ENCODE measurements around the gene SEC24D. TPM values are rescaled to one million over a fixed set of nuclear protein-coding genes. Genes with fewer than 3 reads are reported as not detected.

The SEC24D gene
- total and polyA plus RNA-seq, 9 of the 15 experiments (the other 6 are each of a cell fraction or from before 2014, with no cell fraction given), result 7.1 to 22.5 (median 11.3) TPM

DNA sequence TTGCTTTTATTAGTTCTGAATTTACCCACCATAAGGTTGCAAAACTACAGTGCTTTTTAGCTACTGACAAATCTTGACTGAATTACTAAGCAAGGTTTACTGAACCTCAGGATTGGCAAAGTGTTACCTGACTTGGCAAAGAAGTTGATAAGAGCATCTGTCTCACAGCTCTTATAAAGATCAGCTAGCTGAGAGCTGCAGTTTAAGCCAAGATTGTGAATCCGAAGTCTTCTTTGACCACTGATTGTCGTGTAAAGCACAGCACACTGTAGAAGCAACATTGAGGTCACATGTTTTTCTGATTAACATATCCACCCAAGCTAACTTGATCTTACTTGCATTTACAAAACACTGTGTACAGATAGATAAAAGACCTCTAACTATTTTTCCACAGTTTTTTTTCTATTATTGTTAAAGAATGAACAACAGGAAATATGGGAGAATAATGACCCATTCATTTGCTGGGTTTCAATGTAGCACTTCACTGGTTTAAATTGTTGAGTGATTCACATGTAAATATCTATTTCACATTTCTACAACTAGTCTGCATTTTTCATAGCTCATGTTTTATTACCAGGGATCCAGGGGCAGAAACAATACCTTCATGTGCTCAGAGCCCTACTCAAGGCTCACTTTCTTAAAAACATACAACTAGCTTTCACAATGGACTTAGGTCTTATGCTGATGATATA lies 96.8 kb downstream of the SEC24D start:
- ATAC-seq, result no peak
- no peak for DNase-seq (ENCODE audit: extremely low read depth in 1 of 4, low spot score in 3 of 4)
- H3K4me3 ChIP-seq, result no peak overlapping the region
- no peaks in the 10 kb centered on the region for H3K9me1 ChIP-seq (ENCODE audit: control insufficient read depth, insufficient read depth, low read length)
- no peaks in the 10 kb centered on the region for H3K27me3 ChIP-seq (ENCODE audit: control insufficient read depth in 2 of 2, insufficient read depth in 2 of 2, low read length in 2 of 2)
- intact Hi-C loops (cut with micrococcal nuclease) (no loop called here), in situ Hi-C loops (cut with MboI) (no loop called here)
- H2AFZ ChIP-seq (ENCODE audit: low read depth, low read length), result no peak overlapping the region
- no peaks in the 10 kb centered on the region for H3K9me3 ChIP-seq (replicated peaks; ENCODE audit: control insufficient read depth, insufficient read depth, low read depth, low read length)
- H3K9ac ChIP-seq (ENCODE audit: insufficient read depth in 1 of 2, low read depth in 2 of 2, low read length in 2 of 2), result no peak overlapping the region
- H3K79me2 ChIP-seq (ENCODE audit: control insufficient read depth, insufficient read depth, low read length), result no peaks in the 10 kb centered on the region
- peaks cover 48% of the 10 kb centered on the region; the same call in 2 of the 3 replicates for H3K36me3 ChIP-seq (ENCODE audit: control insufficient read depth, insufficient read depth, low read length)
- no peak for FAIRE-seq
- POLR2A ChIA-PET, result no interaction called here
- WGBS (ENCODE audit: insufficient coverage, low coverage, missing lambda C conversion rate), result 62% methylated on average over 2 of the region's 2 CpGs
- CTCF ChIA-PET (ENCODE audit: low intra/inter-chr PET ratio), result no interaction called here
- no peaks in the 10 kb centered on the region for H3K4me1 ChIP-seq (replicated peaks in 1 of 2; ENCODE audit: control insufficient read depth in 2 of 2, insufficient read depth in 2 of 2, low read length in 2 of 2)
- no peak overlapping the region for H3K4me2 ChIP-seq (ENCODE audit: insufficient read depth, low read length)
- H4K20me1 ChIP-seq (replicated peaks; ENCODE audit: control insufficient read depth, insufficient read depth, low read length), result no peaks in the 10 kb centered on the region
- H3K27ac ChIP-seq (ENCODE audit: extremely low read depth, low read depth, low read length), result no peak overlapping the region
- BruUV-seq (replicated peaks), result no TSS peak
- TF ChIP-seq CBX2 (IDR thresholded peaks at IDR 0.05; ENCODE audit: insufficient read depth, low read length, poor library complexity, severe bottlenecking) (no peak), ZFP36 (IDR thresholded peaks at IDR 0.05; ENCODE audit: low read depth, low read length, partially characterized antibody) (no peak), ZNF282 (CRISPR knock-in tag; IDR thresholded peaks at IDR 0.05) (no peak), PCBP2 (IDR thresholded peaks at IDR 0.05; ENCODE audit: low read depth, low read length, poor library complexity, severe bottlenecking) (no peak), BCL6 (CRISPR knock-in tag; IDR thresholded peaks at IDR 0.05) (no peak), PHB2 (IDR thresholded peaks at IDR 0.05; ENCODE audit: low read depth) (no peak), POU5F1 (IDR thresholded peaks at IDR 0.05; ENCODE audit: borderline replicate concordance, low read depth, low read length, partially characterized antibody) (no peak), SREBF2 (CRISPR knock-in tag; IDR thresholded peaks at IDR 0.05) (no peak), ADNP (tag; IDR thresholded peaks at IDR 0.05) (no peak), TCF7L2 (IDR thresholded peaks at IDR 0.05; ENCODE audit: low read depth, low read length) (no peak), SMAD2 (IDR thresholded peaks at IDR 0.05; ENCODE audit: low read depth, low read length) (no peak), ZNF23 (CRISPR knock-in tag; IDR thresholded peaks at IDR 0.05) (no peak), DACH1 (IDR thresholded peaks at IDR 0.05; ENCODE audit: partially characterized antibody) (no peak), RBM22 (IDR thresholded peaks at IDR 0.05; ENCODE audit: low read depth, low read length, poor library complexity, severe bottlenecking) (no peak), ARID2 (IDR thresholded peaks at IDR 0.05) (no peak)
- TF ChIP-seq, protein P1, sequence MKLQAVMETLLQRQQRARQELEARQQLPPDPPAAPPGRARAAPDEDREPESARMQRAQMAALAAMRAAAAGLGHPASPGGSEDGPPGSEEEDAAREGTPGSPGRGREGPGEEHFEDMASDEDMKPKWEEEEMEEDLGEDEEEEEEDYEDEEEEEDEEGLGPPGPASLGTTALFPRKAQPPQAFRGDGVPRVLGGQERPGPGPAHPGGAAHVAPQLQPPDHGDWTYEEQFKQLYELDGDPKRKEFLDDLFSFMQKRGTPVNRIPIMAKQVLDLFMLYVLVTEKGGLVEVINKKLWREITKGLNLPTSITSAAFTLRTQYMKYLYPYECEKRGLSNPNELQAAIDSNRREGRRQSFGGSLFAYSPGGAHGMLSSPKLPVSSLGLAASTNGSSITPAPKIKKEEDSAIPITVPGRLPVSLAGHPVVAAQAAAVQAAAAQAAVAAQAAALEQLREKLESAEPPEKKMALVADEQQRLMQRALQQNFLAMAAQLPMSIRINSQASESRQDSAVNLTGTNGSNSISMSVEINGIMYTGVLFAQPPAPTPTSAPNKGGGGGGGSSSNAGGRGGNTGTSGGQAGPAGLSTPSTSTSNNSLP (IDR thresholded peaks at IDR 0.05; ENCODE audit: borderline replicate concordance, low read depth, low read length), result no peak
